SK-N-SH treated with all-trans-retinoic acid at 6 μM for 48 hours (cell line): ENCODE data around the gene MYLK.
"Not testable (repeated sequence)": the region's sequence is repeated elsewhere in the genome, so short reads cannot be mapped to it uniquely, and the experiment has no call there.

Experiments used
- ATAC-seq: fragments of 200-7000 bp; cut with Tn5 transposase; 3 replicates; pipeline ENCODE4 v1.9.1; 2020; ENCODE audit warnings: mild to moderate bottlenecking, moderate library complexity
- ARNTL ChIP-seq: fragments of 450-650 bp; formaldehyde crosslinking; IDR thresholded peaks from 2 replicates; pipeline ENCODE4 v1.5.0; 2020; ENCODE audit warnings: low read depth, mild to moderate bottlenecking, moderate library complexity, borderline replicate concordance
- CSRNP3 ChIP-seq: fragments of 250-450 bp; sonication (Bioruptor Pico); IDR thresholded peaks from 2 replicates; pipeline ENCODE4 v1.5.1; 2021; ENCODE audit warnings: mild to moderate bottlenecking, moderate library complexity
- ESRRG ChIP-seq: fragments of 250-450 bp; sonication (Bioruptor Pico); IDR thresholded peaks from 2 replicates; pipeline ENCODE4 v1.6.1; 2021; ENCODE audit warnings: mild to moderate bottlenecking
- ISL1 ChIP-seq: fragments of 250-450 bp; sonication (Bioruptor Pico); IDR thresholded peaks from 2 replicates; pipeline ENCODE4 v2.1.2; 2022; ENCODE audit warnings: mild to moderate bottlenecking, moderate library complexity
- OSR1 ChIP-seq: fragments of 250-450 bp; sonication (Bioruptor Pico); IDR thresholded peaks from 2 replicates; pipeline ENCODE4 v1.8.0; 2022; ENCODE audit warnings: moderate library complexity, mild to moderate bottlenecking, inconsistent platforms
- PATZ1 ChIP-seq: fragments of 250-450 bp; sonication (Bioruptor Pico); IDR thresholded peaks from 2 replicates; pipeline ENCODE4 v1.8.0; 2020; ENCODE audit warnings: mild to moderate bottlenecking, moderate library complexity, borderline replicate concordance
- POU6F1 ChIP-seq: fragments of 250-450 bp; sonication (Bioruptor Pico); IDR thresholded peaks from 2 replicates; pipeline ENCODE4 v1.8.0; 2021; ENCODE audit warnings: low read depth, mild to moderate bottlenecking, moderate library complexity, borderline replicate concordance
- RARB ChIP-seq: fragments of 250-450 bp; sonication (Bioruptor Pico); IDR thresholded peaks from 2 replicates; pipeline ENCODE4 v1.8.0; 2021; ENCODE audit warnings: mild to moderate bottlenecking, moderate library complexity
- TCF4 ChIP-seq: fragments of 250-450 bp; sonication (Bioruptor Pico); IDR thresholded peaks from 2 replicates; pipeline ENCODE4 v1.8.0; 2021; ENCODE audit warnings: mild to moderate bottlenecking, moderate library complexity, borderline replicate concordance
- TOX ChIP-seq: fragments of 250-450 bp; sonication (Bioruptor Pico); IDR thresholded peaks from 2 replicates; pipeline ENCODE4 v1.8.0; 2021; ENCODE audit warnings: mild to moderate bottlenecking, moderate library complexity, borderline replicate concordance
- TSHZ2 ChIP-seq: fragments of 250-450 bp; sonication (Bioruptor Pico); IDR thresholded peaks from 2 replicates; pipeline ENCODE4 v1.5.0; 2020; ENCODE audit warnings: mild to moderate bottlenecking, moderate library complexity
- ZC3H10 ChIP-seq: fragments of 250-450 bp; sonication (Bioruptor Pico); IDR thresholded peaks from 2 replicates; pipeline ENCODE4 v1.5.1; 2021; ENCODE audit warnings: mild to moderate bottlenecking, moderate library complexity
- ZFP3 ChIP-seq: fragments of 250-450 bp; sonication (Bioruptor Pico); IDR thresholded peaks from 2 replicates; pipeline ENCODE4 v1.5.0; 2020; ENCODE audit warnings: mild to moderate bottlenecking, moderate library complexity
- ZFP30 ChIP-seq: fragments of 450-650 bp; formaldehyde crosslinking; IDR thresholded peaks from 2 replicates; pipeline ENCODE4 v1.5.0; 2022; ENCODE audit warnings: mild to moderate bottlenecking, moderate library complexity
- ZNF565 ChIP-seq: fragments of 450-650 bp; formaldehyde crosslinking; conservative IDR thresholded peaks from 2 replicates; pipeline ENCODE4 v1.5.0; 2020; ENCODE audit warnings: low read depth, mild to moderate bottlenecking, moderate library complexity
- ZNF8 ChIP-seq: fragments of 450-650 bp; formaldehyde crosslinking; IDR thresholded peaks from 2 replicates; pipeline ENCODE4 v1.5.0; 2020; ENCODE audit warnings: mild to moderate bottlenecking, moderate library complexity

MYLK gene

GRCh38 chr3:123706871-123707270 is 177.3 kb downstream of the MYLK start:
- no peak for ATAC-seq
- TF ChIP-seq TOX (CRISPR knock-in tag) (no peak), ZFP3 (CRISPR knock-in tag) (no peak), TSHZ2 (no peak), POU6F1 (no peak), TCF4 (CRISPR knock-in tag) (no peak), RARB (CRISPR knock-in tag) (no peak), ARNTL (CRISPR knock-in tag) (no peak), ISL1 (CRISPR knock-in tag) (no peak), CSRNP3 (CRISPR knock-in tag) (no peak), PATZ1 (no peak)

GRCh38 chr3:123705488-123706285 is 178.4 kb downstream of the MYLK start:
- TF ChIP-seq ZC3H10 (CRISPR knock-in tag): no peak
- TF ChIP-seq ZFP3 (CRISPR knock-in tag): no peak
- no peak for TF ChIP-seq TSHZ2
- TF ChIP-seq ZNF565: no peak
- no peak for TF ChIP-seq CSRNP3 (CRISPR knock-in tag)
- no peak for TF ChIP-seq ARNTL (CRISPR knock-in tag)
- no peak for TF ChIP-seq ZNF8 (CRISPR knock-in tag)
- no peak for TF ChIP-seq TOX (CRISPR knock-in tag)
- TF ChIP-seq OSR1 (CRISPR knock-in tag): no peak
- no peak for TF ChIP-seq ZFP30 (CRISPR knock-in tag)
- no peak for TF ChIP-seq POU6F1
- no peak for TF ChIP-seq ESRRG (CRISPR knock-in tag)
- no peak for TF ChIP-seq PATZ1
- no peak for TF ChIP-seq RARB (CRISPR knock-in tag)
- TF ChIP-seq, all 23 proteins: peak for 0
- peak; percentile 1; the same call in 1 of the 3 replicates for ATAC-seq

- ATAC-seq: not testable (repeated sequence)
Observed at GRCh38 chr3:123703663-123704062, 180.5 kb downstream of the MYLK start.
